Measurements from ENCODE around the gene DOCK4.

GRCh38 chr7:112215787-112216186 lies 9.6 kb upstream of the DOCK4 start:
- TF ChIP-seq CTCF (IDR thresholded peaks at IDR 0.05) (no peak), POLR2A (IDR thresholded peaks at IDR 0.05) (no peak)
